ENCODE results near the gene ERC1.

DNA sequence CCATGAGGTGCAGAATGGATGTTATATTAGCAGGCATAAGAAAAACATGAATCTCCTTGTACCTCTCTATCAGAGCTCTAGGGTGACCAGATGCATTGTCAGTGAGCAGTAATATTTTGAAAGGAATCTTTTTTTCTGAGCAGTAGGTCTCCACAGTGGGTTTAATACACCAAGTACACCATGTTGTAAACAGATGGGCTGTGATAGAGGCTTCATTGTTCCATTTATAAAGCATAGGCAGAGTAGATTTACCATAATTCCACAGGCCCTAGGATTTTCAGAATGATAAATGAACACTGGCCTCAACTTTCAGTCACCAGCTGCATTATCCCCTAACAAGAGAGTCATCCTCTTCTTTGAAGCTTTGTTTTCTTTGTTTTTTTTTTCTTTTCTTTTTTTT is 185.2 kb downstream of the ERC1 start:
- TF ChIP-seq, protein P1, sequence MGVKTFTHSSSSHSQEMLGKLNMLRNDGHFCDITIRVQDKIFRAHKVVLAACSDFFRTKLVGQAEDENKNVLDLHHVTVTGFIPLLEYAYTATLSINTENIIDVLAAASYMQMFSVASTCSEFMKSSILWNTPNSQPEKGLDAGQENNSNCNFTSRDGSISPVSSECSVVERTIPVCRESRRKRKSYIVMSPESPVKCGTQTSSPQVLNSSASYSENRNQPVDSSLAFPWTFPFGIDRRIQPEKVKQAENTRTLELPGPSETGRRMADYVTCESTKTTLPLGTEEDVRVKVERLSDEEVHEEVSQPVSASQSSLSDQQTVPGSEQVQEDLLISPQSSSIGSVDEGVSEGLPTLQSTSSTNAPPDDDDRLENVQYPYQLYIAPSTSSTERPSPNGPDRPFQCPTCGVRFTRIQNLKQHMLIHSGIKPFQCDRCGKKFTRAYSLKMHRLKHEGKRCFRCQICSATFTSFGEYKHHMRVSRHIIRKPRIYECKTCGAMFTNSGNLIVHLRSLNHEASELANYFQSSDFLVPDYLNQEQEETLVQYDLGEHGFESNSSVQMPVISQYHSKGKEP (tag by site-specific recombination; IDR thresholded peaks at IDR 0.05), result no peak
- TF ChIP-seq, protein P2, sequence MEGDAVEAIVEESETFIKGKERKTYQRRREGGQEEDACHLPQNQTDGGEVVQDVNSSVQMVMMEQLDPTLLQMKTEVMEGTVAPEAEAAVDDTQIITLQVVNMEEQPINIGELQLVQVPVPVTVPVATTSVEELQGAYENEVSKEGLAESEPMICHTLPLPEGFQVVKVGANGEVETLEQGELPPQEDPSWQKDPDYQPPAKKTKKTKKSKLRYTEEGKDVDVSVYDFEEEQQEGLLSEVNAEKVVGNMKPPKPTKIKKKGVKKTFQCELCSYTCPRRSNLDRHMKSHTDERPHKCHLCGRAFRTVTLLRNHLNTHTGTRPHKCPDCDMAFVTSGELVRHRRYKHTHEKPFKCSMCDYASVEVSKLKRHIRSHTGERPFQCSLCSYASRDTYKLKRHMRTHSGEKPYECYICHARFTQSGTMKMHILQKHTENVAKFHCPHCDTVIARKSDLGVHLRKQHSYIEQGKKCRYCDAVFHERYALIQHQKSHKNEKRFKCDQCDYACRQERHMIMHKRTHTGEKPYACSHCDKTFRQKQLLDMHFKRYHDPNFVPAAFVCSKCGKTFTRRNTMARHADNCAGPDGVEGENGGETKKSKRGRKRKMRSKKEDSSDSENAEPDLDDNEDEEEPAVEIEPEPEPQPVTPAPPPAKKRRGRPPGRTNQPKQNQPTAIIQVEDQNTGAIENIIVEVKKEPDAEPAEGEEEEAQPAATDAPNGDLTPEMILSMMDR (tag by site-specific recombination; IDR thresholded peaks at IDR 0.05), result no peak
- TF ChIP-seq ZNF133 (tag by site-specific recombination; IDR thresholded peaks at IDR 0.05) (no peak), ZBTB17 (tag by site-specific recombination; IDR thresholded peaks at IDR 0.05) (no peak), ZBTB7A (tag by site-specific recombination; IDR thresholded peaks at IDR 0.05; ENCODE audit: low read depth) (no peak), YY1 (tag by site-specific recombination; IDR thresholded peaks at IDR 0.05) (no peak), ZEB2 (tag by site-specific recombination; IDR thresholded peaks at IDR 0.05) (no peak), ZNF416 (tag by site-specific recombination; IDR thresholded peaks at IDR 0.05) (no peak)
- TF ChIP-seq, protein P3, sequence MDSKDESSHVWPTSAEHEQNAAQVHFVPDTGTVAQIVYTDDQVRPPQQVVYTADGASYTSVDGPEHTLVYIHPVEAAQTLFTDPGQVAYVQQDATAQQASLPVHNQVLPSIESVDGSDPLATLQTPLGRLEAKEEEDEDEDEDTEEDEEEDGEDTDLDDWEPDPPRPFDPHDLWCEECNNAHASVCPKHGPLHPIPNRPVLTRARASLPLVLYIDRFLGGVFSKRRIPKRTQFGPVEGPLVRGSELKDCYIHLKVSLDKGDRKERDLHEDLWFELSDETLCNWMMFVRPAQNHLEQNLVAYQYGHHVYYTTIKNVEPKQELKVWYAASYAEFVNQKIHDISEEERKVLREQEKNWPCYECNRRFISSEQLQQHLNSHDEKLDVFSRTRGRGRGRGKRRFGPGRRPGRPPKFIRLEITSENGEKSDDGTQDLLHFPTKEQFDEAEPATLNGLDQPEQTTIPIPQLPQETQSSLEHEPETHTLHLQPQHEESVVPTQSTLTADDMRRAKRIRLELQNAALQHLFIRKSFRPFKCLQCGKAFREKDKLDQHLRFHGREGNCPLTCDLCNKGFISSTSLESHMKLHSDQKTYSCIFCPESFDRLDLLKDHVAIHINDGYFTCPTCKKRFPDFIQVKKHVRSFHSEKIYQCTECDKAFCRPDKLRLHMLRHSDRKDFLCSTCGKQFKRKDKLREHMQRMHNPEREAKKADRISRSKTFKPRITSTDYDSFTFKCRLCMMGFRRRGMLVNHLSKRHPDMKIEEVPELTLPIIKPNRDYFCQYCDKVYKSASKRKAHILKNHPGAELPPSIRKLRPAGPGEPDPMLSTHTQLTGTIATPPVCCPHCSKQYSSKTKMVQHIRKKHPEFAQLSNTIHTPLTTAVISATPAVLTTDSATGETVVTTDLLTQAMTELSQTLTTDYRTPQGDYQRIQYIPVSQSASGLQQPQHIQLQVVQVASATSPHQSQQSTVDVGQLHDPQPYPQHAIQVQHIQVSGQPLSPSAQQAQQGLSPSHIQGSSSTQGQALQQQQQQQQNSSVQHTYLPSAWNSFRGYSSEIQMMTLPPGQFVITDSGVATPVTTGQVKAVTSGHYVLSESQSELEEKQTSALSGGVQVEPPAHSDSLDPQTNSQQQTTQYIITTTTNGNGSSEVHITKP (tag by site-specific recombination; IDR thresholded peaks at IDR 0.05), result no peak
- TF ChIP-seq, protein P4, sequence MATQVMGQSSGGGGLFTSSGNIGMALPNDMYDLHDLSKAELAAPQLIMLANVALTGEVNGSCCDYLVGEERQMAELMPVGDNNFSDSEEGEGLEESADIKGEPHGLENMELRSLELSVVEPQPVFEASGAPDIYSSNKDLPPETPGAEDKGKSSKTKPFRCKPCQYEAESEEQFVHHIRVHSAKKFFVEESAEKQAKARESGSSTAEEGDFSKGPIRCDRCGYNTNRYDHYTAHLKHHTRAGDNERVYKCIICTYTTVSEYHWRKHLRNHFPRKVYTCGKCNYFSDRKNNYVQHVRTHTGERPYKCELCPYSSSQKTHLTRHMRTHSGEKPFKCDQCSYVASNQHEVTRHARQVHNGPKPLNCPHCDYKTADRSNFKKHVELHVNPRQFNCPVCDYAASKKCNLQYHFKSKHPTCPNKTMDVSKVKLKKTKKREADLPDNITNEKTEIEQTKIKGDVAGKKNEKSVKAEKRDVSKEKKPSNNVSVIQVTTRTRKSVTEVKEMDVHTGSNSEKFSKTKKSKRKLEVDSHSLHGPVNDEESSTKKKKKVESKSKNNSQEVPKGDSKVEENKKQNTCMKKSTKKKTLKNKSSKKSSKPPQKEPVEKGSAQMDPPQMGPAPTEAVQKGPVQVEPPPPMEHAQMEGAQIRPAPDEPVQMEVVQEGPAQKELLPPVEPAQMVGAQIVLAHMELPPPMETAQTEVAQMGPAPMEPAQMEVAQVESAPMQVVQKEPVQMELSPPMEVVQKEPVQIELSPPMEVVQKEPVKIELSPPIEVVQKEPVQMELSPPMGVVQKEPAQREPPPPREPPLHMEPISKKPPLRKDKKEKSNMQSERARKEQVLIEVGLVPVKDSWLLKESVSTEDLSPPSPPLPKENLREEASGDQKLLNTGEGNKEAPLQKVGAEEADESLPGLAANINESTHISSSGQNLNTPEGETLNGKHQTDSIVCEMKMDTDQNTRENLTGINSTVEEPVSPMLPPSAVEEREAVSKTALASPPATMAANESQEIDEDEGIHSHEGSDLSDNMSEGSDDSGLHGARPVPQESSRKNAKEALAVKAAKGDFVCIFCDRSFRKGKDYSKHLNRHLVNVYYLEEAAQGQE (tag by site-specific recombination; IDR thresholded peaks at IDR 0.05), result no peak
